Measurements from ENCODE around the gene TMEM184A.
"Not testable (repeated sequence)": the region's sequence is repeated elsewhere in the genome, so short reads cannot be mapped to it uniquely, and the experiment has no call there.

TMEM184A gene

GRCh38 chr7:1590887-1591286 is 34.9 kb upstream of the TMEM184A start:
- in situ Hi-C loops (cut with HindIII; ENCODE audit: low sequenced_read_pairs): no loop called here

DNA sequence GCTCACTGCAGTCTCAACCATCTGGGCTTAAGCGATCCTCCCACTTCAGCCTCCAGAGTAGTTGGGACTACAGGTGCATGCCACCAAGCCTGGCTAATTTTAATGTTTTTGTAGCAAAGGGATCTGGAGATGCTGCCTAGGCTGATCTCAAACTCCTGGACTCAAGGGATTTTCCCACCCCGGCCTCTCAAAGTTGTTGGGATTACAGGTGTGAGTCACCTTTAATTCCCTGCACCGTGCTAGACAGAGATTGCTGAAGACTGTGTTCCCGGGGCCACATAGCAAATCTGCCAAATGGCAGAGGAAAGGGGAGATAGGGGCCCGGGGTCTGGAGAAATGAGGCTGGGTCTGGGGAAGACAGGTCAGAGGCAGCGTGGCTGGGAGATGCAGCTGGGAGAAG is 34.5 kb upstream of the TMEM184A start:
- in situ Hi-C loops (cut with HindIII; ENCODE audit: low sequenced_read_pairs): no loop called here

DNA sequence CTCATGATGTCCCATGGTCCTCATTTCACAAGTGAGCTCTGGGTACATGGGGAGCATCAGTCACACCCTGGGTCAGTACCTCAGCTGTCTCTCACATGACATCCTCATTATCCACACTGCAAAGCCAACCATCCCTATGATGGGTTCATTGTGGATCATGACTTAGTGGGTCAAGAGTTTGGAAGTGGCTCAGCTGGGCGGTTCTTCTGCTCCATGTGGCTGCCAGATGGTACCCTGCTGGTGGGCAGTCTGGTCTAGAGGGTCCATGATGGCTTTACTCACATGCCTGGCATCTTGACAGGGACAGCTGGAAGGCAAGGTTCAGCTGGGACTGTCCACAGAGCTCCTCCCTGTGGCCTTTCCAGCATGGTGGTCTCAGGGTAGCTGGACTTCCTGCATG is 33.0 kb upstream of the TMEM184A start:
- in situ Hi-C loops (cut with HindIII; ENCODE audit: low sequenced_read_pairs): no loop called here

DNA sequence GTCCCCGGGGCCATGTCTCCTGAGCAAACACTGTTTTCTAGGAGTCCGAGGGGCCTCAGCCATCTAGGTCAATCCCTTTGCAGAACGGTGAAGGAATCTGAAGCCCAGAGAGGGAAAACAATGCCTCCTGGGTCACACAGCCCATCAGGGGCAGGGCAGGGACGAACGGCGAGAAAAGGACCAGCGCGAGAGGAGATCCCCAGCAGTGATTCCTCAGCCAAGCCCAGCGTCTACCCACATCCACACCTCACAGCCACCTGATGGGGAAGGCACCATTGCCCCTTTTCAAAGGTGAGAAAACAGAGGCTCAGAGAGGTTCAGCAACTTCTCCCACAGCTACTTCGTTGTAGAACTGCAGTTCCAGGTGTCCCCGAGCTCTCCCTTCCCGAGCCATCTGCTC is 31.7 kb upstream of the TMEM184A start:
- in situ Hi-C loops (cut with HindIII; ENCODE audit: low sequenced_read_pairs): no loop called here

DNA sequence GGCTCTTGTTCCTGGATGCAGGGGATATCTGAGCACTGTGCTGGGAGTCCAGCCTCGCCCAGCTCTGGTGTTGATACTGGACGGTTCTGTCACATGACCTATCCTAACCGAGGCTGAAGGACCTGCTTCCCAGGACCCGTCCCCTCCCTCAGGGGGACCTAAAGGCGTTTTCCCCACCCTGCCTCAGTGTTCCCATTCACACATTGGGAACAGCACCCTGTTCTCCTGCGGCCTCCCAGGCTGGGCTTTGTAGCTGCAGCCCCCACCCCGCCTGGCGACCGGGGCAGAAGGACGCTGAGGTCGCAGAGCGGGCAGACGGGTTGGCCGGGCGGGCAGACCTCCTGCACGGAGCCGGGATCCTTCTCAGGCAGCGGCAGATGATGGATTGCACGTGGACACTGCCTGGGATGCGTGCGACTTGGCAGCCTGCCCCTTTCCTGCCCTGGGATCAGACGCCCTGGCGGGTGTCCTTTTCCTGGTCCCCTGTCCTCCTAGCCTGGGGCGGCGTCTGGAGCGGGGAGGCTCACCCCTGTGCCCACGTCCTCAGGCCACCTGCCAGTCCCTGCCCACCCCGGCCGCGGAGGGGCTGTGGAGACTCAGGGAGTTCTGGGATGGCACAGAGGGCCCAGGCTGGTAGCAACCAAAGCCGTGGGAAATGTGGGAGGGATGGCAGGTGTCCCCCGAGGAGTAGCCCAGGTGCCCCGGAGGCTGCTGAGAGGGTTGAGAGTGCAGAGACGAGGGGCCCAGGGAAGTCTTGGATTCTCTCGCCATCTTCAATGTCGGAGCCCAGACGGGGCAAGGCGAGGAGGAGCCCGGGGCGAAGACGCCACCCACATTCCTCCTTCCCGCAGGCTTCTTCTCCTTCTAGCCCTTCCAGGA is 31.1 kb upstream of the TMEM184A start:
- in situ Hi-C loops (cut with HindIII; ENCODE audit: low sequenced_read_pairs): no loop called here

GRCh38 chr7:1586126-1586826 is 30.3 kb upstream of the TMEM184A start:
- in situ Hi-C loops (cut with HindIII; ENCODE audit: low sequenced_read_pairs): no loop called here

DNA sequence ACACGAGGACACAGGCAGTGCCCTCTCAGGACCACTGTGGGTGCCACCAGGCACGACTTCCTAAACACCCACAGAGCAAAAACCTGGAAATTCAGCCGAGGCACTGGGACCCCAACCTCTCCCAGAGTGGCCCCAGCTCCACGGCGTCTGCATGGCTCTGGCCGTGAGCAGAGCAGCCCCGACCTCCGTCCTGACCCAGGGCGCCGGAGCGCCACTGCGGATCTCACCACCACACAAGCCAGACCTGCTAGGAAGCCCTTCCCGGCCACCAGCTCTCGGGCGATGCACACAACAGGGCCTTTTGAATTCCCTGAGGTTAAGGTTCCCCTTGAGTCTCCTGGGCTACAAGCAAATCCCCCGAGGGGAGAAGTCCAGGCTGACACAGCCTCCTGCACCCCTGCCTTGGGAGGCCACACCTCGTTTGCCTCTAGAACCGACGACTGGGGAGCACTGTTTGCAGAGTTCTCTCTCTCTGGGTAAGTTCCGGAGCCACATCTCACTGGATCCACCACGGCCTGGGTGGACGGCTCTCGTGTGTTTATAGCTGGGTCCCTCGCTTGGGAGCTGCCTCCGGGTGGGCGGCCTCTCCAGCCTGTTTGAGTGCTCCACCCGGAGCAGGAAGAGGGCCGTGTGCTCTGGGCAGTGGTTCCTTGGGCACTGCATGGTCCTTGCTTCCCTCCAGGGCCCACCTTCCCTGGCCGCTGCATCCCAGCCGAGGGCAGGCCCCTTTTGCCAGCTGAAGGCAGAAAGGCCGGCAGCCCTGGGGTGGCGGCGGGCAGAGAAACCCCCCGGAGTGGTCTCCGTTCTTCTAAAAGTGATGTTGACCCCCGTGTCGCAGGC is 29.4 kb upstream of the TMEM184A start:
- in situ Hi-C loops (cut with HindIII; ENCODE audit: low sequenced_read_pairs): no loop called here

GRCh38 chr7:1584700-1585099 is 28.7 kb upstream of the TMEM184A start:
- in situ Hi-C loops (cut with HindIII; ENCODE audit: low sequenced_read_pairs): no loop called here

GRCh38 chr7:1583241-1583930 is 27.4 kb upstream of the TMEM184A start:
- in situ Hi-C loops (cut with HindIII; ENCODE audit: low sequenced_read_pairs): not testable (repeated sequence)

DNA sequence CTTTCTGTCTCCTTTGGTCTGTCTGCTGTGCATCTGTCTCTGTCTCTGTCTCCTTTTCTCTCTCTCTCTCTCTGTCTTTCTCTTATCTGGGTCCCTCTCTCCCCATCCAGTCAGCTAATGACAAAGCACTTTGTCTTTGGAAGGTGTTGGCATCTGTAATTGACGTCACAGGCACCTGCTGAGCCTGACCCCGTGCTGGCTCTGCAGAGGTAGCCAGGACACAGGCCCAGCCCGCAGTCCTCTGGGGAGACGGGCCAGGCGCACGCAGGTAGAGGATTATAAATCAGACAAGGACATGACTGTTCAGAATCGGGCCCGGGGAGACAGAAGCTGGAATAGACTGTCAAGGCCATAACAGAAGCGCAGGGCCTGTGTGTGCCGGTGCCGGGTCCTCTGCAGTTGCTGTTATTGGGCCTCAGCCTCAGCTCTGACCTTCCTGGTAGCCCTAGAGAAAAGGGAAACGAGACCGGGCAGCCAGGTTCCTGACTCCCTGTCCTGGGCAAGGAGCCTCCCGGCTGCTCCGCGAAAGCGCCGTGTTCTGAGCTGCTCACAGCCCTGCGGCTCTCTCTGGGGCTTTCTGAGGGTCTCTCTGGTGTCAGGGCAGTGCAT is 24.5 kb upstream of the TMEM184A start:
- in situ Hi-C loops (cut with HindIII; ENCODE audit: low sequenced_read_pairs): no loop called here

- in situ Hi-C loops (cut with HindIII; ENCODE audit: low sequenced_read_pairs): no loop called here
These were observed 23.7 kb upstream of the TMEM184A start for GRCh38 chr7:1579481-1580421.

DNA sequence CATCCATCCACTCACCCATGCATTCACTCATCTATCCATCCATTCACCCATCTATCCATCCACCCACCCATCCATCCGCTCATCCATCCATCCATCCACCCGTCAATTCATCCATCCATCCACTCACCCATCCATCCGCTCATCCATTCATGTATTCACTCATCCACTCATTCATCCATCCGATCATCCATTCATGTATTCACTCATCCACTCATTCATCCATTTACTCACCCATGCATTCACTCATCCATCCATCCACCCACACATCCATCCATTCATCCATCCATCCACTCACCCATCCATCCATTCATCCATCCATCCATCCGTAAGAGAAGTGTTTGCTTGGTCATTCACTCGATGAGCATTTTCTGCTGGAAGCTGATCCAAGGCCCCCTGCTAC is 22.5 kb upstream of the TMEM184A start:
- in situ Hi-C loops (cut with HindIII; ENCODE audit: low sequenced_read_pairs): no loop called here

DNA sequence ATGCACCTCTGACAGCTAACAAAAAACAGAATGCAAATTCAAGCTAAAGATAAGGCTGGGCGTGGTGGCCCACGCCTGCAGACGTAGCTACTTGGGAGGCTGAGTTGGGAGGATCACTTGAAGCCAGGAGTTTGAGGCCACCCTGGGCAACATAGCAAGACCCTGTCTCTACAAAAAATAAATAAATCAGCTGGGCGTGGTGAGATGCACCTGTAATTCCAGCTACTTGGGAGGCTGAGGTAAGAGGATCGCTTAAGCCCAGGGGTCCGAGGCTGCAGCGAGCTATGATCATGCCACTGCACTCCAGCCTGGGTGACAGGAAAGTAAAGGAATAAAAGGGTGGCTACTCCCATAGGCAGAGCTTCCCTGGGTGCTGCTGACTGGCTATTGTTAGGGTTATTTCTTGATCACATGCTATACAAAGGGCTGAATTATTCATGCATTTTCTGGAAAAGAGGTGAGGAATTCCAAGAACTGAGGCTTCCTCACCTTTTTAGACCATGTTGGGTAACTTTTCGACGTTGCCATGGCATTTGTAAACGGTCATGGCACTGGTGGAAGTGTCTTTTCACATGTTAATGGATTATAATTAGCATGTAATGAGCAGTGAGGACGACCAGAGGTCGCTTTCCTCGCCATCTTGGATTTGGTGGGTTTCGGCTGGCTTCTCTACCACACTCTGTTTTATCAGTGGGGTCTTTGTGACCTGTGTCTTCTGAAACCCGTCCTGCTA is 20.7 kb upstream of the TMEM184A start:
- in situ Hi-C loops (cut with HindIII; ENCODE audit: low sequenced_read_pairs): no loop called here

GRCh38 chr7:1575809-1576208 is 19.8 kb upstream of the TMEM184A start:
- in situ Hi-C loops (cut with HindIII; ENCODE audit: low sequenced_read_pairs): no loop called here

DNA sequence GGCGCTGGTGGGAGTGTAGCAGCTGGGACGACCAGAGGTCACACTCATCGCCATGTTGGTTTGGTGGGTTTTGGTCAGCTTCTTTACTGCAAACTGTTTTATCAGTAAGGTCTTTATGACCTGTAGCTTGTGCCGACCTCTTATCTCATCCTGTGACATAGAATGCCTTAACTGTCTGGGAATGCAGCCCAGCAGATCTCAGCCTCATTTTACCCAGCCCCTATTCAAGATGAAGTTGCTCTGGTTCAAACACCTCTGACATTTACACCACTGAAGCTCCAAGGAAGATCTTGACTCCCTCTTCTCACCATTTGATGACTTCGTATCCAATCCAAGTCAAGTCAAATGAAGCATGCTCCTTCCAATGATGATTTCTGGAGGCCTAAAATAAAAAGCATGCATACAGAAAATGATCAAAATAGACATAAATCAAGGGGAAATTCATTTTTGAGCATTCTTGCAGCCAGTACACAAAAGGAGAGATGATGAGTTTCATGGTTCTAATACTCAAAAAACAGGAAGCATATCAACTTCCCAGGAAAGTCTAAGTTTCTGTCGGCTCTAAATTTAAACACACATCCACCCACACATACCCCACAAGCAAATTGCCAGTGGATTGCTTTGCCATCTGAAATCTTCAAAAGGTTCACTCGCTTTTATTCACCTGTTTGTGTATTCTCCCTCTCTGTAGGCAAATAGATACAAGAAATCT is 16.3 kb upstream of the TMEM184A start:
- in situ Hi-C loops (cut with HindIII; ENCODE audit: low sequenced_read_pairs): no loop called here

- in situ Hi-C loops (cut with HindIII; ENCODE audit: low sequenced_read_pairs): no loop called here
These were observed 14.0 kb upstream of the TMEM184A start, which contains the start of gene PSMG3 for GRCh38 chr7:1569833-1570632. Gene PSMG3, minus strand, starts transcription at chr7:1570032. Its CDS starts 693 bp downstream, at chr7:1569339.

DNA sequence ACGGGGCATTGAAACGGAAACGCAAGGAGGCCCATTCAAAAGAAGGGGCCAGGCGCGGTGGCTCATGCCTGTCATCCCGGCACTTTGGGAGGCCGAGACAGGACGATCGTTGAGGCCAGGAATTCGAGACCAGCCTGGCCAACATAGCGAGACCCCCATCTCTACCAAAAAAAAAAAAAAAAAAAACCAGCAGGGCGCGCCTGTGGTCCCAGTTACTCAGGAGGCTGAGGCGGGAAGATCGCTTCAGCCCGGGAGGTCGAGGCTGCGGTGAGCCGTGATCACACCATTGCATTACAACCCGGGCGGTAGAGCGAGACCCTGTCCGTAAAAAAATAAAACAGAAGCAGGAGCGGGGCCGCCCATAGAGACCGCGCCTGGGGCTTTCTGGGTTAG is 13.4 kb upstream of the TMEM184A start:
- in situ Hi-C loops (cut with HindIII; ENCODE audit: low sequenced_read_pairs): no loop called here
